GM21360 (cell line): ENCODE results near the gene PLA2G2E.
"Not testable (repeated sequence)": the region's sequence is repeated elsewhere in the genome, so short reads cannot be mapped to it uniquely, and the experiment has no call there.

Experiments
- ATAC-seq: cut with Tn5 transposase; IDR thresholded peaks from one replicate; pipeline ENCODE4 v1.9.1; 2021; ENCODE audit warnings: mild to moderate bottlenecking, moderate library complexity; ENCODE audit not compliant: unreplicated experiment

PLA2G2E gene

DNA sequence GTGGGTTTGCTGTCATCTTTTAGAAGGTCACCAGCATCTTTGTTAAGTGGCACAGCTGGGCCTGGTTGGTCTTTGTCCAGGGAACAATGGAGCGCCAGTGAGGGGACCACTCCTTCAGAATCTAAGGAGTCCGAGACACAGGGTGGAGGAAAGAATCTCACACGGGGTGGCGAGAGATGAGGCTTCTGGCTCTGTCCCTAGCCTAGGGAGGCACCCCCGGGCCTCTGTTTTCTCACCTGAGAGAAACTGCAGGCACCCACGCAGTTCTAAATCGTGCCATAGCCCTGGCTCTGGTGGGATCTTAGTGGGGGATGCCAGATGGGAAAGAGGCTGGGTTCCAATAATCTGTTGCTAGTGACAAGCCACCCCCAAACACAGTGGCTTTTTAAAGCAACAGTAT lies 10.9 kb upstream of the PLA2G2E start:
- no peak for ATAC-seq

DNA sequence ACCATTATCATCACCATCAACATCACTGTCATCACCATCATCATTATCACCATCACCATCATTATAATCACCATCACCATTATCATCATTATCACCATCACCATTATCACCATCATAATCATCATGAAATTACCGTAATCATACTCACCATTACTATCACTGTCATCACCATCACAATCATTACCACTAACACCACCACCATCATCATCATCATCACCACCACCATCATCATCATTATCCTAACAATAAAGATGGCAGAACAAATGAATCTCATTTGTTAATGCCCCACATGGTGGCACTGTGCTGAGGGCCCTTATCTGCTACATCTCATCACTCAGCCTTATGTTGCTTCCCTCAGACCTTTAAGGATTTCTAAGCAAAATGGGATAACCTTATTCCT lies 9.4 kb upstream of the PLA2G2E start:
- ATAC-seq = no peak

DNA sequence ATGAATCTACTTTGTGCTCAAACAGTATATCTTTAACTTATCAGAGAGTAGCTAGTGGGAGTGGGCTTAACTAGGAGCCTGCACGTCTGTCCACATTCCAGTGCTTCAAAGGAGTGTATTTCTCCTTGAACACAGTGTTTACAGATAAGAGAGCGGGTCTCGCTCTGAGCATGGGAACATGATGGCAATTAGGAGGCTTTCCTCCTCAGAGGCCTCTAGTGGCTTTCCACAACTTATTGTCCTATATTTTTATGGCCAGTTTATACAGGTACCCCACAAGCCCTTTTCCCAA lies 3.7 kb upstream of the PLA2G2E start:
- not testable (repeated sequence) for ATAC-seq

DNA sequence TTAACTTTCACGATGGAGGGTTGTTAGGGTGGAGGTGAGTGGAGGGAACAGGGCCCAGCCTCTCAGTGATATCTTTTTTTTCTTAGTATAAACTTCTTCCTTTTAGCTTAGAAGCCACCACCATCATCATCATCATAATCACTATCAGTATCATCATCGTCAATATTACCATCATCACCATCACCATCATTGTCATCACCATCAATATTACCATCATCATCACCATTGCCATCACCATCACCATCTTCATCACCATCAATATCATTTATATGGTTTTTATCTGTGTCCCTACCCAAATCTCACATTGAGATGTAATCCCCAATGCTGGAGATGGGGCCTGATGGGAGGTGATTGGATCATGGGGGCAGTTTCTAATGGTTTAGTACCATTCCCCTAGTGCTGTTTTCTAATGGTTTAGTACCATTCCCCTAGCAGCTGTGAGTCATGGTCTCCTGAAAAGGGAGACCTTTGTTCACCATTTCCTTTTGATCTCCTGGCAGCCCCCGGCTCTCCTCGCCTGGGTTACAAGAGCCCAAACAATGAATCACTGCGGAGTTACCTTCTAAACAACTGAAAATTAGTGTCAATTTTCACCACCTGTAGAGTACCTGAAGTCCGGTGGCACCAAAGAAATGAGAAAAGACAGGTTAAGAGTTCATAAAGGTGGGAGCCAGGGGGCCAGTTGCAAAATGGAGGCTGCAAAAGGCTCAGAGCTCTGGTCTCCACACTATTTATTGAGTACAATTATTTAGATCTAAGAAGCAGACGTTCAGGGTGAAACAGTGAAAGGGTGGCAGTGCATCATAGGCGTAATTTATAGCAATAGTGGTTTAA lies 3.1 kb upstream of the PLA2G2E start:
- no peak for ATAC-seq

DNA sequence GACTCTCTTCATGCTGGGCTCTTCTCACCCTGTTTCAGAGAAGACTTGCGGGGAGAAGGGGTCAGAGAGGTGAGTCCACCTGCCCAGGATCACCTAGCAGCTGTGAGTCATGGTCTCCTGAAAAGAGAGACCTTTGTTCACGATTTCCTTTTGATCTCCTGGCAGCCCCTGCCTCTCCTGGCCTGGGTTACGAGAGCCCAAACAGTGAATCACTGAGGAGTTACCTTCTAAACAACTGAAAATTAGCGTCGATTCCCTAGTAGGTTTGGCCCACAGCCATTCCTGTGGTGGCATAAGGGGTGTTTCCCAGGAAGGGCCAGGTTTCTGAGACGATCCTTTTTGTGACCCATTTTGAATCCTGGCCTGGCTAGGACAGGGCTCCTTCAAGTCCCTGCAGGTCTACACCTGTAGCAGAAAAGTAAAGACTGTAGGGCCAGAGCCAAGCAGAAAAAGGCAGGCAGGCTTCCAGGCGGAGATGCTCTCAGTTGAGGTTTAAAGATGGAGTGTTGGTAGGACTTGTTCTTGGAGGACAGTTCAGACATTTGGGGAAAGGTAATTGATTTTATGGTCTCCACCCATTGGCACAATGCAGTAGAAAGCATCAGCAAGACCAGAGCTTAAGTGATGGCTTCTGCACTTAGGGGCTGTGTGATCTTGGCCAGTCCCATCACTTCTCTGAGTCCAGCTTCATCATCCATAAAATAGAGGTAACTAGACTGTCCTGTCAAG lies 2.1 kb upstream of the PLA2G2E start:
- no peak for ATAC-seq

DNA sequence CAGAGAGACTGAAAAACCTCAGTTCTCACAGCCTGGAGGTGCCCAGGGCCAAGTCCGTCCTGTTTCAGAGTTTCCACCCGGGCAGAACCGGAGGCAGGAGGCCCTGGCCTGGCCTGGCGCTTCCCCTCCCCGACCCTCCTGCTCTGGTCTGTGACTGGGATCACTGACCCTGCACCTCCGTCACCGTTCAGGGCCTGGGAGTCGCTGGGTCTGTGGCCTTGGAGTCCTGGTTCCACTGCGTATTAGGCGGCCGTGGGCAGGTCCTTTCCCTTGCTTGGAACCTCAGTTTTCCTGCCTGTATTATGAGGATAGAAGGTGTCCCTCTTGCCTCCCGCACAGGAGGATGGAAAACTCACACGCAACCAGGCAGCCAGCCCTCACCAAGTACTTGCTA lies 533 bp upstream of the PLA2G2E start:
- ATAC-seq = no peak

DNA sequence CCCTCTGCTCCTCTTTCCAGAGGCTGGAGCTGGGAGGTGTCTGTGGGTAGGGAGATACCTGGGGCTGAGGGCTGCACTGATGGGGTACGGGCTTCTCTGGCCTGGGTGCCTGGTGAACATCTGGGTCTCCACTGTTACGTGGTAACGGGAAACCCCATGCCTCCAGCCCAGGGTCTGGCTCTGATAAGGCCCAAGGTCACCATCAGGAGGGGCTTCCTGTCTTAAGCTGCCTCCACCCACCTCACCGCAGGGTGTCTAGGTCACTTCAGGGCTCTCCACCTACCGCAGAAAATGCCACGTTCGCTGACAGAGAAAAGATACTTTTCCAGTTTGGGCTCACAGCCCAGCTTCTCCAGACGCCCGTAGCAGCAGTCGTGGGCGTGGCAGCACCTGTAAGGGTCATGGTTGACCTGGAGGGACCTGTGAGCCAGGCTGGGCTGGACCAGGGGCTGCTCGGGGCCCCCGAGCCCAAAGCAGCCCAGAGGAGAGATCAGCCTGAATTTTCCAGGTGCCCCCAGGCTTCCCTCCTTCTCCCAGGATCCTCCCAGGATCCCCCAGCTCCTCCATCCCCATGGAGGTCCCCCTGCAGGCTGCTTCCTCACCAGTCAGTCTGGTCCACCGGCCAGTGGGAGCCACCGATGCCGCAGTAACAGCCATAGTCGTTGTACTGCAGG lies 1.3 kb downstream of the PLA2G2E start:
- no peak for ATAC-seq

DNA sequence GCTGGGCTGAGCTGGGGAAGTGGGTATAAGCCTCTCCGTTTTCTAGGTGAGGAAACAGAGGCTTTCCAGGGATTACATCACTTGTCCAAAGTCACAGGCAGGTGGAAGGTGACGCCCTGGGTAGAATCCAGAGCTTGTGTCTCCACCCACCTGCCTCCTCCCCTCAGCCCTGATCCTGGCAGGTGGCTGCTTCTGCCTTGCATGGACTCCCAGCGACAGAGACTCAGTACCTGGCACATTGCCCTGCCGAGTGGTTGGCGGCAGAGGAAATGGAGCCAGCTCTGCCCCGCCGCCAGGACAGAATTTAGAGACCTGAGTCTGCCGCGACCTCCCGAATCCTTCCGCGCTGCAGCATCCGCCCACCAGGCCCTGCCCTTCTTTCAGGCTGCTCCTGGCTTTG lies 2.1 kb downstream of the PLA2G2E start:
- ATAC-seq = no peak

DNA sequence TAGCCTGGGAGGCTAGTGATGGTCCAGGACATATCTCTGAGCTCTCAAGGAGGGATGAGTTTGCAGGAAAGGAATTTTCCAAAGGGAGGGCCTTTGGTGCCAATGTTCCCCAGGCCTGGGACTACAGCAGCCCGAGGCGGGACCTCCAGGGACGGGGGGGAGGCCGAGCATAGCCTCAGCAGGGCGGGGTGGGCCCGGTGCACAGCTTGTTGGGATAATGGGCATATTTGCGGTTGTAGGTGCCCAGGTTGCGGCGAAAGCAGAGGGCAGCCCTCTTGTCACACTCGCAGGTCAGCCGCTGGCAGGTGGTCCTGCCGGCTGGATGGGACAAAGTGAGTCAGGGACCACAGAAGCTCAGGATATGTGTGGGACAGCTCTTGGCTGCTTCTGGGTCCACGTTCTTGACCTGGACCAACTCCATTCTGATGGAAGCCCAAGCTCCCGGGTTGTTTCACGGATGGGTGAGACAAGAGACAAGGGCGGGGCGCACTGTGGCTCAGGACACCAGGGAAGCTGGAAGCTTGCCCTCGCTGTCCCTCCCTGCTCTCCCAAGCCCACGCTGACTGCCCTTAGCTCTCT lies 3.2 kb downstream of the PLA2G2E start:
- ATAC-seq = no peak

DNA sequence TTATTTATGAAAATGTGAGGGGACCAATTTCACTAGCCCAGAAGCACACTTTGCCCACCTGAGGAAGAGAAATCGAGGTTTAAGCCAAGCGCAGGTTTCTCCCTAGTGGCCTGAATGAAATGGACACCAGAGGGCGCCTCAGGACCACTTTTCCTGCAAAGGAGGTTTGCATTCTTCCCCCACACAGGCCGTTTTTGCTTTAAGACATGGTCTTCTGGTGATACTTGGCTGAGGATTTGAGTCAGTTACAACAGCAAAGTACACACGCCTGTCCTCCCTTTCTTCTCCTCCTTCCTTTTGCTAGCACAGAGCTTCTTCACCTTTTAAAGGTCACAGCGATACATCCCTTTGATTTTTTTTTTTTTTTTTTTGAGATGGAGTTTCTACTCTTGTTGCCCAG lies 5.4 kb downstream of the PLA2G2E start:
- no peak for ATAC-seq

DNA sequence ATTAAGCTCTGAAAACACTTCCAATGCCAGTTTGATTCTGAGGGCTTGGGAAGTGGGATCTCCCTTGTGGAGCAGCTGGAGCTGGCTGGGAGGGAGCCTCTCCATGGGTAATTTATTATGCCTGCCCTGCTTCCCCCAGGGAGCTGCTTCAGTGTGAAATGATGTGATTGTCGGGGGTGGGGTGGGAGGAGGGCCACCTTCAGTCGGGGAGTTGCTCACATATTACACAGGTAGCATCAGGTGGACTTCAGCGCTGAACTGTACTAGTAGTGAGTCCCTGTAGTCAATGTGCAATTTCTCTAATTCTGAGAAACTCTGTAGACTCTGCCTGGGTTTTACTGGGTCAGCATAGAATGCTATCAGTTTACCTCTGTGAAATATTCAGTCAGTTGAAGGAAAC lies 12.8 kb downstream of the PLA2G2E start:
- ATAC-seq = no peak

DNA sequence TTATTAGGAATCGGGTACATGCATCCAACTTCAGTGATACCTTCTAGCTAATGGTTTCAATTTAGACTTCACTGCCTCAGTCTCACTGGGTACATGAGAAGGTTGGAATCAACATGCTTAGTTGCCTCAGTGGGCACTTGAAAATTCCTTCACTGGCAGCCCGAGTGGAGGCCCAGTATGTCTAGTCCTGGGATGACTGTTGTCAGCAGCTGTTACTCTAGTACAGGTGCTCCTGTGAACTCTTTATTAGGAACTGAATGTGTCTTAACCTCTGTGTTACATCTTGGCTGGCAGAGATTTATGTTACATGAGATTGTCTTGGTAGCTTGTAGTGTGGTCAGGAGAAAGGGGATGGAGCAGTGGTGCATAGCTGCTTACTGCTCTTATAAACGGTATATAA lies 13.4 kb downstream of the PLA2G2E start:
- no peak for ATAC-seq

DNA sequence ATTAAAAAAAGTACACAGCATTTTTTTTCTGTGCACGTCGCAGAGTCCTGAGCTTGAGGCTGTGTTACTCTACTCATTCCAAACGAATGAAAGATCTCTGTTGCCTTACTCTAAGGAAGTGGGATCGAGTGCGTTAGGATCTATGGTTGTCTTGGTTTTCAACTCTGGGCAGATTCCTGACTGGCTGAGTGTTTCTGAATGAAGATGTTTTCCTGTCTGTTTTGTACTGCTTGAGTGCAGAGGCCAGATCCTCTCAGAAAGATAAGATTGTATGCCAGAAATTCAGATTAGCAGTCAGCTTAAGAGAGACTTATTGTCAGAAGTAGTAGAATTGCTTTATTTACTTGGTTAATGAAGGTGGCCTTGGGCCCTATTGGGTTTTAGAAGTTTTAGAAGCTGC lies 14.0 kb downstream of the PLA2G2E start:
- ATAC-seq = no peak

DNA sequence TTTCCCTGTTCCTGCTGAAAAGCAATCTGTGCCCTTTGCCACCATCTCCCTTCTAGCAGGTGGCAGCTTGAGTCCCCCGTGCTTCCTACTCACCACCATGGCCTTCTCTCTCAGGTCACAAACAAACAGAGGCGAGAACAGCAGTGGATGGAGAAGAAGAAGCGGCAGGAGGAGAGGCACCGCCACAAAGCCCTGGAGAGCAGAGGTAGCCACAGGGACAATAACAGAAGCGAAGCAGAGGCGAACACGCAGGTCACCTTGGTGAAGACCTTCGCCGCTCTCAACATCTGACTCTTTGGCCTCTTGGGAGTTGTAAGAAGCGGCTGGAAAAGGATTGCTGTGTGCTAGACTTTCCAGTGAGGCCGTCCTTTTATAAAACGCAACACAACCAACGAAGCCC lies 16.0 kb downstream of the PLA2G2E start:
- no peak for ATAC-seq

DNA sequence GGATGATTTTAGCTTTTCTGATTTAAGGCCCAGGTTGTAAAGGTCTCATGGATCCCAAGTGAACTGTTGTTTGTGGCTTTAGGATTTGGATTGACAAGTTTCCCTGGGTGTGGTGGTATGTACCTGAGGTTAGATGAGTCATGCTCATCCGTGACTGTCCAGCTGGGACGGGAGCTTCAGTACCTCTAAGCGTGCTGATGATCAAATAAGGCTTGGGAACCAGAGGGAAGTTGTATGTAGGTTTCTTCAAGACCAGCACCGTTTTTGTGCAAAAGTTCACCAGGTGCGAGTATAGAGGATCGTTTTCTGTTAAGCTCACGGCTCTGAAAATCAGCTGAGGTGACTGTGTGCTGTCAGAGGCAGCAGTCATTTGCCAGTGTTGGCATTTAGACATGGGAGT lies 19.8 kb downstream of the PLA2G2E start:
- no peak for ATAC-seq

DNA sequence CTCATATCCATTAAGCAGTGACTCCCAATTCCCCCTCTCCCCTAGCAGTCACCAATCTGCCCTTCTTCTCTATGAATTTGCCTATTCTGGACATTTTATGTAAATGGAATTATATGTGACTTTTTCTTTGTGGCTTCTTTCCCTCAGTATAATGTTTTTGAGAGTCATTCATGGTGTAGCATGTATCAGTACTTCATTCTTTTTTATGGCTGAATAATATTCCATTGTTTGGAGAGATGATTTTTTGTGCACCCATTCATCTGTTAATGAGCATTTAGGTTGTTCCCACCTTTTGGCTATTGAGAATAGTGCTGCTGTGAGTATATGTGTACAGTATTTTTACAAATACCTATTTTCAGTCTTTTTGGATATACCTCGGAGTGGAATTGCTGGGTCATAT lies 21.8 kb downstream of the PLA2G2E start:
- no peak for ATAC-seq

DNA sequence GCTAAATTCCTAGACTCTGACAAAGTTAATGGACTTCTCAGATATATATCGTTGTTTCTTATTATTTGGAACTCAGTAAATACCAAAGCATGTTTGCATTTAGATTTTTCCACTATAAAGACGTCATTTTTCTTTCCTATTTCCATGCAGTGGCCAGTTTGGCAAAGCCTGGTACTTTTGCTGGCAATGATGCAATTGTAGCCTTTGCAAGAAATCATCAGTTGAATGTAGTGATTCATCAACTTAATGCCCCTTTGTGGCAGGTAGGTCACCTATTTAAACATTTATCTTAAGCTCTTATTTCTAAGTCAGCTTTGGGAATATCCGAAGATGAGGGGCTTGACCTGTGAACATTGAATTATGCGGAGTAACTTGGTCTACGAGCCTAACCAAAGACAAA lies 29.2 kb downstream of the PLA2G2E start:
- ATAC-seq = no peak

DNA sequence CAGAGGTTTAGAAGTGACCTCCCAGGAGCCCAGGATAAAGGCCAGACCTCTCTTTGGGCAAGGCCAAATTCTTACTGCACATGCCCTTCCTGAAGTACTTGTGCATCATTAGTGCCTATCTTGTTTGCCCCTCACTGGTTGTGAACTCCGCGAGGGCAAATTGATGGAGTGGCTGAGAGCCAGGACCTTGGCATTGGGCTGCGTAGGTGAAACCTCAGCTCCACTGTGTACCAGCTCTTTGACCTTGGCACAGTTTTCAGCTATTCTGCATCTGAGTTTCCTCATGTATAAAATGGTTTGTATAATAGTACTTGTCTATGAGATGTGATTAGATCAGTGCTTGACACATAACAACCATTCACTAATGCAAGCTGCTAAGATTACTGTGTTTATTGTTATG lies 29.7 kb downstream of the PLA2G2E start:
- no peak for ATAC-seq

DNA sequence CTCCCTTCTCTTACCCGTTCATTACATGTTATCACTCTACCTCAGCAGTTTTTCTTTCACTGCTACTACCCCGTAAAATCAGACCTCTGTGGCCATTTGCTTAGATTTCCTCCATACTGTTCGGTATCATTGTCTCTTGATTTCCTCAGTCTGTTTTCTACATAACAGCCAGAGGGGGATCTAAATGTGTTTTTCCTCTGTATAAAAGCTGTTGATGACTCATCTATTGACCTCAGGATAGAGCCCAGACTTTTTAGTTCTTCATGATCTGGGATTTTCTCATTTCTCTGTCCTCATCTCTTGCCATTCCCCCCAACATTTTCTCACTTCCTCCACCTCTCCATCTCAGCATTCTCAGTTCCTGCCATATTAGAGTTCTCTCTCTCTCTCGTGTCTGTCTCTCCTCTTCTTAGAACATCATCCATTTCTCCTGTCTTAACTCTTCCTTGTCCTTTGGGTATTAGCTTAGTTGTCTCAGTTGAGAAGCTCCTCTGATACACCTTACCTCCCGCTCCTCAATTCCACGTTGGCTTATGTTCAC lies 30.7 kb downstream of the PLA2G2E start:
- no peak for ATAC-seq

DNA sequence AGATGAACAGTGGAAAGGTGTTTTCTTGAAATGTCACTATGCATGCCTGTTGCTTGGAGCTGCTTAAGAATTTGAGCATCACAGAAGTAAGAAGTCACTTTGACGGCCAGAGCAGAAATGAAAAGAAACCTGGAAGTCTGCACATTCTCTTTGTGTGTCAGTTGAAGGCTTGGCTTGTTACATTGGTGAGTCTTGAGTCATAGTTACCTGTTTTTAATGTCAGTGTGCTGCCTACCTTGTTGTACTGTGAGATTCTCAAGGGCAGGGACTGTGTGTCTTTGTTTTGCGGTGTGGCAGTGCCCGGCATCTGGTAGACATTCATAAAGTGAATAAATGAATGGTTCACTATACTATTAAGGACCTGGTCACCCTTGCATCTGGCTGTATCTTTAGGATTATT lies 31.3 kb downstream of the PLA2G2E start:
- ATAC-seq = no peak

DNA sequence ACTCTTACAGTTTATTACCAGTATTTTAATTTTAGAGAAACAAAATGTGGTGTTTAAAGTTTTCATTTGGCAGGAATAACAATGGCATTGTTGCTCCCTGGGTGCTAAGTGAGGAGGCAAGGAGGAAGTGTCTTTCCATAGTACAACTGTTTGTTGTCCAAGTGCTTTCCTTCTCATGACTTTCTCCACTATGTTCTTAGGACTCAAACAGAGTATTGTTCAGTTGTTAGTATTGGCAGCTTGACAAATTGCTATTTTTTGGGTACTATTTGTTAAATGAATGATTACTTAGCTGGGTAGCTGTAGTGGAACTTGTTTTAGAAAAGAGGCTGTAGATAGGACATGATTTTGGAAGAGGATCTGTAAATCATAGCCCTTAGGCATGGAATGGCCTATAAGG lies 33.8 kb downstream of the PLA2G2E start:
- no peak for ATAC-seq

DNA sequence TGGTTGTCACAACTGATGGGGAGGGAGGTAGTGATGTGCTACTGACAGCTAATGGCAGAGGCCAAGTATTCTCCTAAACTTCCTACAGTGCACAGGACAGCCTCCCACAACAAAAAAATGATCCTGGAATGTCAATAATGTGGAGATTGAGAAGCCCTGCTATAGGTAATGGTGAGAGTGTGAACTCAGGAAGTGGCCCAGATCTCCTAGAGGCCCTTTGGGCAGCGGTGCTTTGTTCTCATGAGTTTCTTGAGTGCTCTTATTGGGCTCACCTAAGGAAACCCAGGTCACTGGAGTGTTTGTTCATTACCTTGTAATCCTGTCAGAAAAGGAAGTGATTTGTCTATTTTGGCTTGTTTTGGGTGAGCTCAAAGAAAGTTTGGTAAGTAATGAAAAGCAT lies 35.3 kb downstream of the PLA2G2E start:
- ATAC-seq = no peak
